Retinal pigment epithelial cell (primary cell): Measurements from ENCODE around the gene F10.

Experiments
- DNase-seq: peaks from one replicate; pipeline ENCODE4 v3.0.0-alpha.2; 2010; ENCODE audit warnings: low read depth
- H3K4me3 ChIP-seq: 2 replicates; pipeline ENCODE4 v1.5.1; 2011; ENCODE audit warnings: mild to moderate bottlenecking, low read length, control low read depth, moderate library complexity
- CTCF ChIP-seq: conservative IDR thresholded peaks from 2 replicates; pipeline ENCODE4 v1.5.1; 2011; ENCODE audit warnings: low read depth, low read length, control low read depth, inconsistent platforms

F10 gene

DNA sequence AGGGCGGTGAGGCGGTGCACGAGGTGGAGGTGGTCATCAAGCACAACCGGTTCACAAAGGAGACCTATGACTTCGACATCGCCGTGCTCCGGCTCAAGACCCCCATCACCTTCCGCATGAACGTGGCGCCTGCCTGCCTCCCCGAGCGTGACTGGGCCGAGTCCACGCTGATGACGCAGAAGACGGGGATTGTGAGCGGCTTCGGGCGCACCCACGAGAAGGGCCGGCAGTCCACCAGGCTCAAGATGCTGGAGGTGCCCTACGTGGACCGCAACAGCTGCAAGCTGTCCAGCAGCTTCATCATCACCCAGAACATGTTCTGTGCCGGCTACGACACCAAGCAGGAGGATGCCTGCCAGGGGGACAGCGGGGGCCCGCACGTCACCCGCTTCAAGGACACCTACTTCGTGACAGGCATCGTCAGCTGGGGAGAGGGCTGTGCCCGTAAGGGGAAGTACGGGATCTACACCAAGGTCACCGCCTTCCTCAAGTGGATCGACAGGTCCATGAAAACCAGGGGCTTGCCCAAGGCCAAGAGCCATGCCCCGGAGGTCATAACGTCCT, 26.4 kb downstream of the F10 start:
- H3K4me3 ChIP-seq, result no peak overlapping the region
- DNase-seq, result no peak
- no peak for TF ChIP-seq CTCF

GRCh38 chr13:113149711-113150549, 27.3 kb downstream of the F10 start:
- no peak for DNase-seq
- no peak overlapping the region for H3K4me3 ChIP-seq
- TF ChIP-seq CTCF, result no peak

- DNase-seq, result no peak
Observed at GRCh38 chr13:113150550-113151365, 28.2 kb downstream of the F10 start.

DNA sequence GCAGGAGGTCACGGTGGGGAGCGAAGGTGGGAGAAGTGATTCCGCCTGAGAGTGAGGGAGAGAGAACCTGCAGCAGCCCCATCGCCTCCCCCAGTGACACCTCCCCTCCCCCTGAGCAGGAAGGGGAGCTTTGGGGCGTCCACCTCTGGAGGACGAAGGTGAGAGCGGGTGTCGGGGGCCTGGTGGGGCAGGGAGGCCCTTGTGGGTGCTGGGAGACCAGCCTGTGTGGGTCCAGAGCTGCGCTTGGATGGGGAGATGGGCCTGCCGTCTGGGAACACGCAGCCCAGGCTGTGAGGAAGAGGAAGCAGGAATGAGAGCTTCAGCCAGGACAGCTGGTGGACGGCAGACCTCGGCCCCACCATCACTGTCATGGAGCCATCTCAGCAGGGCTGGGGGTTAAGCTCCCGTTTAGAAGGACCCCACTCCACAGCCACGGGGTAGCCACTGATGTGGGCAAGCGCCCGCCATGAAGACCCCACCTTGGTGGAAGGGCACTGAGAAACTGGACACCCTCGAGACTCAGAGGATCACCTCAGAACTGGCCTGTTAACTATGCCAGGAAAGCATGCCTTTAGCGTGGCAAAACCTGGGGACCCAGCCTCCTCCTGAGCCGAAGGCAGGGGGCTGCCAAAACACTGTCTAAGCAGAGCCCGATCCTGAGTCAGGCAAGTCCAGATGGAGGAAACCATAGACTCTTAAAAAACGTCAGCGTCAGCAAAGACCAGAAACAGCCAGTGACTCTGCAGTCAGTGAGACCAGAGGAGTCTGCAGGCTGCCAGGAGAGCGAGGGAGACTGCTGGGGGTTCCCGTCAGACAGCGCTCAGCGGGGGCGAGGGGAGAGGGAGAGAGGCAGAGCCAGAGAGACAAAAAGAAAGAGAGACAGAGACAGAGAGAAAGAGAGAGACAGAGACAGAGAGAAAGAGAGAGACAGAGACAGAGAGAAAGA, 29.4 kb downstream of the F10 start:
- TF ChIP-seq CTCF, result no peak
- no peak overlapping the region for H3K4me3 ChIP-seq
- DNase-seq, result no peak

More at GRCh38 chr13:113150550-113151365, 28.2 kb downstream of the F10 start:
- no peak overlapping the region for H3K4me3 ChIP-seq
- no peak for TF ChIP-seq CTCF

DNA sequence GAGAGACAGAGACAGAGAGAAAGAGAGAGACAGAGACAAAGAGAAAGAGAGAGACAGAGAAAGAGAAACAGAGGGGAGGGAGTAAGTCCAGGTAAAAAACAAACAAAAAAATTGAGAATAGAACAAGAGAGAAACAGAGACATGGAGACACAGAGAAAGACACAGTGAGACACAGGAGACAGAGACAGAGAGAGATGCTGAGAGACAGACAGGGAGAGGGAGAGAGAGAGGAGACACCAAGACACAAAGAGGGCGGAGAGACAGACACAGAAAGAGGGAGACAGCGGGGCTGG, 30.0 kb downstream of the F10 start:
- peak overlapping the region; percentile 44 for H3K4me3 ChIP-seq
- no peak for DNase-seq
- TF ChIP-seq CTCF, result no peak

DNA sequence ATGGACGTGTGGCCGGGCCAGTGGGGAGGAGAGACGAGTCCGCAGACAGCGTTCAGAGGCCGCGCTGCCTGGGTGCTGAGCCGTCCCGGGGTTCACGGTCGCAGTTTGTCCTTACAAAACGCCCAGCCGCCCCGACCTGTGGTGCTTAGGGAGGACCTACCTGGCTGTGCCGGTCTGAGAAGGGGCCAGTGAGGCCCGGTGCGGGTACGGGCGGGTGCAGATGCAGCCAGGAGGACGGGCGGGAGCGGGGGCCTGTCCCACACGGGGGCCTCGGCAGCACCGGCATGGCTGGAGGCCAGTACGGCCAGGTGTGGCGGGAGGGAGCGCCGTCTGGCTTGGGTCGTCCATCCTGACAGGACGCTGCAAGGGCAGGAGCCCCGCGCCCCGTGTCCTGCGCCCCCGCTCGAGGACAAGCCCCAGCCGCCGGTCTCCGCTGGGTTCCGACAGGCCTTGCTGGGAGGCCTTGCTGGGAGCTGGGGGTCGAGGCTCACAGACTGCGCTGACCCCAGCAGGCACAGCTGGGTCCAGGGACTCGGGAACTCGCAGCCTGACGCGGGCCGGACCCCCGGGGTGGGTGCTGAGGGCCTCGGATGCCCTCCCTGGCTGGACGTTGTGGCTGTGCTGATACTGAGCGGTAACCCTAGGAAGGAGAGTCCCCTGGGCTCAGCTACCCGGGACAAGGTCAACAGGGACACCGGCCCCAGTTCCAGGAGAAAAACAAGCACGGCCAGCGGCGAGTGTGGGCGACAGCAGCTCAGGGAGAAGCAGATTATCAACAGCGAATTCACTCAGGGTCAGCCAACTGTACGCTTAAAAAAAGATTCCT, 30.6 kb downstream of the F10 start:
- no peak for DNase-seq
- no peak for TF ChIP-seq CTCF
- peak overlapping the region; percentile 44 for H3K4me3 ChIP-seq
